ENCODE measurements around the gene HSPBP1. TPM values are rescaled to one million over a fixed set of nuclear protein-coding genes. Genes with fewer than 3 reads are reported as not detected.
A peak's percentile ranks its signal among the peaks of the same experiment; 100 is the strongest.

The HSPBP1 gene
- total and polyA plus RNA-seq, 2 donors (not counting 3 experiments of a cell fraction or from before 2014, with no cell fraction given) = 30.4 to 47.5 TPM

- H3K79me2 ChIP-seq (ENCODE audit: control insufficient read depth, insufficient read depth, low read length) = peaks cover 76% of the 10 kb centered on the region
- H4K20me1 ChIP-seq (replicated peaks; ENCODE audit: control insufficient read depth, extremely low read depth, insufficient read depth, low read length) = no peaks in the 10 kb centered on the region
- H2AFZ ChIP-seq (ENCODE audit: low read depth, low read length) = no peak overlapping the region
- BruUV-seq (replicated peaks) = no TSS peak
- no peaks in the 10 kb centered on the region for H3K9me3 ChIP-seq (replicated peaks; ENCODE audit: control insufficient read depth, insufficient read depth, low read length)
- H3K9me1 ChIP-seq (replicated peaks; ENCODE audit: control insufficient read depth, extremely low read depth, insufficient read depth, low read length) = no peaks in the 10 kb centered on the region
- dilution Hi-C loops (cut with MboI; ENCODE audit: extremely low pct_ligation_motif_present, low sequenced_read_pairs) = no loop called here
- no peak overlapping the region for H3K27ac ChIP-seq (ENCODE audit: insufficient read depth, low read depth, low read length)
- no peak overlapping the region for H3K4me3 ChIP-seq (replicated peaks in 1 of 3; ENCODE audit: insufficient read depth in 1 of 3, low read depth in 1 of 3, low read length in 3 of 3)
- DNase-seq (ENCODE audit: low read depth, low spot score) = no peak
- ChIA-PET POLR2A (no interaction called here), CTCF (interaction anchor here (1.1 kb wide), 1 partner anchor 9 kb away, joined by 3 read pairs; no protein-coding TSS in a partner anchor)
- FAIRE-seq = no peak
- peaks cover 65% of the 10 kb centered on the region for H3K4me1 ChIP-seq (ENCODE audit: control insufficient read depth, extremely low read depth, insufficient read depth, low read length)
- intact Hi-C loops (cut with micrococcal nuclease) = loop anchor here (10.0 kb wide), 1 partner anchor 349 kb away; the partner anchor contains the start of genes ZNF524 and ZNF865
- no peak overlapping the region for H3K4me2 ChIP-seq (ENCODE audit: insufficient read depth, low read length)
- TF ChIP-seq FOS (IDR thresholded peaks at IDR 0.05; ENCODE audit: borderline replicate concordance, insufficient read depth, low read length) (peak; percentile 28), POLR2AphosphoS5 (IDR thresholded peaks at IDR 0.05; ENCODE audit: insufficient read depth, low read depth, low read length) (no peak)
- H3K36me3 ChIP-seq (ENCODE audit: control insufficient read depth in 2 of 2, extremely low read depth in 1 of 2, insufficient read depth in 2 of 2, low read length in 2 of 2) = no peaks in the 10 kb centered on the region
- no peak overlapping the region for H3K9ac ChIP-seq (replicated peaks; ENCODE audit: extremely low read depth, insufficient read depth, low read length)
- no peaks in the 10 kb centered on the region for H3K27me3 ChIP-seq (ENCODE audit: control insufficient read depth in 2 of 2, insufficient read depth in 2 of 2, low read length in 2 of 2)
Observed at GRCh38 chr19:55255618-55256423, 24.1 kb downstream of the HSPBP1 start.

DNA sequence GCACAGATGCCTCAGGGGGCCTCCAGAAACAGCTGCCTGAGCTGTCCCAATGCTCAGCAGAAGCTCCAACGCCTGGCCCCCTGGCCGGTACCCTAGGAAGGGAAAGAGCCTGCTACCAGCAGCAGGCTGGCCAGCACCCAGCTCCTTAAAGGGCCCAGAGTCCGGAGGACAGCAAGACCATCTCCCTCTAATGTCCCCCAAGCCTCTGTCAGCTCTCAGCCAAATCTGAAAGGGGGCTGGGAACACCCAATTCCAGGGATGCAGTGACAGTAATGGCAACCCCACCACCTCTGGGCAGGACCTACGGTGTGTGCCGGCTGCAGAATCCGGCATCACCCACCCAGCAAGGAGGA is 25.3 kb downstream of the HSPBP1 start:
- H3K27me3 ChIP-seq (ENCODE audit: control insufficient read depth in 2 of 2, insufficient read depth in 2 of 2, low read length in 2 of 2) = no peaks in the 10 kb centered on the region
- no peak overlapping the region for H3K9ac ChIP-seq (replicated peaks; ENCODE audit: extremely low read depth, insufficient read depth, low read length)
- peak overlapping the region; percentile 28 for H3K27ac ChIP-seq (ENCODE audit: insufficient read depth, low read depth, low read length)
- H3K4me3 ChIP-seq (replicated peaks in 1 of 3; ENCODE audit: insufficient read depth in 1 of 3, low read depth in 1 of 3, low read length in 3 of 3) = peak overlapping the region in 1 of 3 experiments; percentile 37
- DNase-seq (ENCODE audit: low read depth, low spot score) (no peak), FAIRE-seq (no peak)
- no peaks in the 10 kb centered on the region for H3K9me3 ChIP-seq (replicated peaks; ENCODE audit: control insufficient read depth, insufficient read depth, low read length)
- POLR2A ChIA-PET = no interaction called here
- no peak for TF ChIP-seq EZH2 (IDR thresholded peaks at IDR 0.05; ENCODE audit: borderline replicate concordance, low read depth, low read length, severe bottlenecking)
- no peak for TF ChIP-seq MYC (IDR thresholded peaks at IDR 0.05; ENCODE audit: low read depth, low read length)
- TF ChIP-seq FOS (IDR thresholded peaks at IDR 0.05; ENCODE audit: borderline replicate concordance, insufficient read depth, low read length) = no peak
- TF ChIP-seq JUN (IDR thresholded peaks at IDR 0.05; ENCODE audit: borderline replicate concordance, insufficient read depth, insufficient read length, low read depth) = no peak
- H4K20me1 ChIP-seq (replicated peaks; ENCODE audit: control insufficient read depth, extremely low read depth, insufficient read depth, low read length) = no peaks in the 10 kb centered on the region
- no peaks in the 10 kb centered on the region for H3K36me3 ChIP-seq (ENCODE audit: control insufficient read depth in 2 of 2, extremely low read depth in 1 of 2, insufficient read depth in 2 of 2, low read length in 2 of 2)
- dilution Hi-C loops (cut with MboI; ENCODE audit: extremely low pct_ligation_motif_present, low sequenced_read_pairs) = no loop called here
- peak overlapping the region; percentile 67 for H3K4me2 ChIP-seq (ENCODE audit: insufficient read depth, low read length)
- no TSS peak for BruUV-seq (replicated peaks)
- H3K9me1 ChIP-seq (replicated peaks; ENCODE audit: control insufficient read depth, extremely low read depth, insufficient read depth, low read length) = no peaks in the 10 kb centered on the region
- H2AFZ ChIP-seq (ENCODE audit: low read depth, low read length) = no peak overlapping the region
- H3K4me1 ChIP-seq (ENCODE audit: control insufficient read depth, extremely low read depth, insufficient read depth, low read length) = peaks cover 61% of the 10 kb centered on the region
- CTCF ChIA-PET = interaction anchor here (0.9 to 1.5 kb wide), 6 partner anchors 26 to 113 kb away, joined by 3 to 5 read pairs (median 4); partner anchors contain the start of gene HSPBP1
- peaks cover 88% of the 10 kb centered on the region for H3K79me2 ChIP-seq (ENCODE audit: control insufficient read depth, insufficient read depth, low read length)
- intact Hi-C loops (cut with micrococcal nuclease) = loop anchor here (10.0 kb wide), 1 partner anchor 350 kb away; the partner anchor contains the start of genes ZNF524 and ZNF865
